ENCODE data around the gene FN3KRP.
"Not testable (repeated sequence)": the region's sequence is repeated elsewhere in the genome, so short reads cannot be mapped to it uniquely, and the experiment has no call there.

FN3KRP gene

DNA sequence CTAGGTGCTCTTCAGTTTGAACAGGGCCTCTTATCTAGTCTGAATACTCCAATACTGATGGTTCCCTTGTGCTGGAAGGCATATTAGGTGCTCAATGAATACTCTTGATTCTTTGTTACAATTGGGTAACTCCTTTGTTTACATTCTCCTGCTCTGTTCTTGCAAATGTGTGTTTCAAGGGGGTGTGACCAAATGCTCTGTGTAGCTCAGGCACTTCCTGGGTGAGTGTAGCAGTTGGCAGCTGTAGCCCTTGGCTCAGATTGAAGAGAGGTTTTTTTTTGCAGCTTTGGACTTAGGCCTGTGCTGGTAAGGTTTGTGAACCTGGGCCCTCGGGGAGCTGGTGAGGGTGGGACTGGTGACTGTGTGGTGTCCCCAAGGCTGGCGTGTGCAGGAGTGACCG is 55.5 kb downstream of the FN3KRP start:
- TF ChIP-seq, protein P1, sequence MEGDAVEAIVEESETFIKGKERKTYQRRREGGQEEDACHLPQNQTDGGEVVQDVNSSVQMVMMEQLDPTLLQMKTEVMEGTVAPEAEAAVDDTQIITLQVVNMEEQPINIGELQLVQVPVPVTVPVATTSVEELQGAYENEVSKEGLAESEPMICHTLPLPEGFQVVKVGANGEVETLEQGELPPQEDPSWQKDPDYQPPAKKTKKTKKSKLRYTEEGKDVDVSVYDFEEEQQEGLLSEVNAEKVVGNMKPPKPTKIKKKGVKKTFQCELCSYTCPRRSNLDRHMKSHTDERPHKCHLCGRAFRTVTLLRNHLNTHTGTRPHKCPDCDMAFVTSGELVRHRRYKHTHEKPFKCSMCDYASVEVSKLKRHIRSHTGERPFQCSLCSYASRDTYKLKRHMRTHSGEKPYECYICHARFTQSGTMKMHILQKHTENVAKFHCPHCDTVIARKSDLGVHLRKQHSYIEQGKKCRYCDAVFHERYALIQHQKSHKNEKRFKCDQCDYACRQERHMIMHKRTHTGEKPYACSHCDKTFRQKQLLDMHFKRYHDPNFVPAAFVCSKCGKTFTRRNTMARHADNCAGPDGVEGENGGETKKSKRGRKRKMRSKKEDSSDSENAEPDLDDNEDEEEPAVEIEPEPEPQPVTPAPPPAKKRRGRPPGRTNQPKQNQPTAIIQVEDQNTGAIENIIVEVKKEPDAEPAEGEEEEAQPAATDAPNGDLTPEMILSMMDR (IDR thresholded peaks at IDR 0.05; ENCODE audit: insufficient read depth, low read length, poor library complexity, severe bottlenecking) = no peak
- peaks cover 13% of the 10 kb centered on the region for H3K36me3 ChIP-seq (ENCODE audit: control insufficient read depth, insufficient read depth, low read length)

DNA sequence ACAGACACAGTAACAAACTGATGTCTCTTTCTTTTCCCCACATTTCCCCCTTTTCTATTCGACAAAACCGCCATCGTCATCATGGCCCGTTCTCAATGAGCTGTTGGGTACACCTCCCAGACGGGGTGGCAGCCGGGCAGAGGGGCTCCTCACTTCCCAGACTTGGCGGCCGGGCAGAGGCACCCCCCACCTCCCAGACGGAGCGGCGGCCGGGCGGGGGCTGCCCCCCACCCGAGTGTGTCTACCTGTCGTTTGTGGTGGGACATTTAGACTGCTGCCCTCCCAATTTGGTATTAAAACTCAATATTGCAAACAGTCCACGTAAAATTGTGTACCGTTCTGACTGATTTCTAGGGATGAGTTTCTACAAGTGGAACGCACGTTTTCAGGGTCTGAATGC is 58.0 kb downstream of the FN3KRP start:
- H3K4me3 ChIP-seq (replicated peaks; ENCODE audit: low read depth, low read length); H3K36me3 ChIP-seq (ENCODE audit: control insufficient read depth, insufficient read depth, low read length); H3K27me3 ChIP-seq (replicated peaks; ENCODE audit: control insufficient read depth, insufficient read depth, low read length); DNase-seq (ENCODE audit: extremely low read depth, insufficient read length): not testable (repeated sequence)

More for the DNA sequence above, 55.5 kb downstream of the FN3KRP start:
- no peak overlapping the region for H3K4me3 ChIP-seq (replicated peaks; ENCODE audit: low read depth, low read length)
- no peak for DNase-seq (ENCODE audit: extremely low read depth, insufficient read length)
- no peaks in the 10 kb centered on the region for H3K27me3 ChIP-seq (replicated peaks; ENCODE audit: control insufficient read depth, insufficient read depth, low read length)

DNA sequence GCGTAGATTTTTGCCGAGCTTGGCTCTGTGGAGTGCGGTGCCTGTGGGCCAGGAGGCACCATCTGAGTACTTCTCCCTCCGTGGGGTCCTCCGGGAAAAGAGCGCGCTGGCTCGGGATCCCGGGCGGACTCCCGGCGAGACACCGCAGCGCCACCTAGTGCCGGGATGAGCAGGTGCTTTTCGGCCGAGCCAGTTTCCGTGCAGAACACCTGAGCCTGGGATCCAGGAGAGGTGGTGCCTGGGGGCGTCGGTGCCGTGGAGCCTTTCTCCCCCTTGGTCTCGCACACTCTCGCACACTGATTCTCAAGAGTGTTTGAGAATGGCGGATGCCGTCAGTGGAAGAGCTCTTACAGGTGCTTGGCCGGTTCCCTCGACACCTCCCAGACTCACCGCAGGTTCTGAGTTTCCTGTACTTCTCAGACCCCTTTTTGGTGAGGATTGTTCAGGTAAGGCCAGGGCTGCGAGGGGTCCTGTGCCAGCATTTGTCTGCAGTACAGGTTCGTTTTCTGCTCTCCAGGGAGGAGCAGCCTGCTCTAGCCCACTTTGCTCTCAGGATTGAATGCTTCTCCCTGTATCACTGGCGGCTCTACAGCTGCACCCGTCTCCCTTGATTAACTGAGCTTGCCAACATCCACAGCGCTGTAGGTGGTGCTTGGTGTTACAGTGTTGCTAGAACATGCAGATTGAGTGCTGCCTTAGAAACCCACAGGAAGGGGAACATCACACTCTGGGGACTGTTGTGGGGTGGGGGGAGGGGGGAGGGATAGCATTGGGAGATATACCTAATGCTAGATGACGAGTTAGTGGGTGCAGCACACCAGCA is 58.7 kb downstream of the FN3KRP start:
- Histone ChIP-seq H3K36me3 (ENCODE audit: control insufficient read depth, insufficient read depth, low read length) (peaks cover 6% of the 10 kb centered on the region), H3K4me3 (replicated peaks; ENCODE audit: low read depth, low read length) (no peak overlapping the region), H3K27me3 (replicated peaks; ENCODE audit: control insufficient read depth, insufficient read depth, low read length) (no peaks in the 10 kb centered on the region)
- no peak for DNase-seq (ENCODE audit: extremely low read depth, insufficient read length)
- TF ChIP-seq, protein P1 (IDR thresholded peaks at IDR 0.05; ENCODE audit: insufficient read depth, low read length, poor library complexity, severe bottlenecking) = peak; percentile 88

DNA sequence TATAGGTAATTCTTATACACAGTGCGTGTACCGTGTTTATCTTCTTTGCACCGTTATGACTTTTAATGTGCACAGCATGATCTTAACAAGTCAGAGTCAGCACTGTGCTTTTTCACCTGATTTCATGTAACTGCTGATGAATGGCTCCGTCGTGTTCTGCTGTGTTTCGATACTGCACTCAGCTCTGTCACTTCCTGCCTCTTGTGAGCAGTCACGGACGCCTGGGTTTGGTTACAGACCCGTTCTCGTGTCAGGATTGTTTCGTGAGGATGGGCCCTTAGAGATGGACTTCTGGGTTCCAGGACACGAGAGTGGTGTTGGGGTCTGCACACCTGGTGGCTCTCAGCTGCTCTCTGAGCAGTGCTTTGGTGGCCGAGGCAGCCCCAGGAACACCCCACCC is 59.9 kb downstream of the FN3KRP start:
- no peak overlapping the region for H3K4me3 ChIP-seq (replicated peaks; ENCODE audit: low read depth, low read length)
- DNase-seq (ENCODE audit: extremely low read depth, insufficient read length) = no peak
- TF ChIP-seq, protein P1 (IDR thresholded peaks at IDR 0.05; ENCODE audit: insufficient read depth, low read length, poor library complexity, severe bottlenecking) = no peak
- peaks cover 6% of the 10 kb centered on the region for H3K36me3 ChIP-seq (ENCODE audit: control insufficient read depth, insufficient read depth, low read length)
- H3K27me3 ChIP-seq (replicated peaks; ENCODE audit: control insufficient read depth, insufficient read depth, low read length) = no peaks in the 10 kb centered on the region
